ENCODE measurements around the gene NRN1L. TPM values are rescaled to one million over a fixed set of nuclear protein-coding genes. Genes with fewer than 3 reads are reported as not detected.

NRN1L gene
- total RNA-seq, 1 experiment from 2014 or later, result 1.1 TPM

GRCh38 chr16:67883146-67883871 lies 1.4 kb upstream of the NRN1L start:
- TF ChIP-seq CTCF (IDR thresholded peaks at IDR 0.05) (no peak), TCF7L2 (IDR thresholded peaks at IDR 0.05; ENCODE audit: low read depth, low read length) (no peak), REST (IDR thresholded peaks at IDR 0.05; ENCODE audit: insufficient read depth in 1 of 2, low read depth in 2 of 2, low read length in 1 of 2) (no peak)
- ChIA-PET CTCF (interaction anchor here (0.5 to 0.9 kb wide), 5 partner anchors 51 to 203 kb away, joined by 3 to 7 read pairs (median 3); no protein-coding TSS in a partner anchor), POLR2A (no interaction called here)
- intact Hi-C loops (cut with micrococcal nuclease; ENCODE audit: unreplicated experiment) (no loop called here), in situ Hi-C loops (cut with HindIII; ENCODE audit: low pct_unique_long_range_greater_than_20kb, low sequenced_read_pairs) (no loop called here)
- Histone ChIP-seq H3K4me3 (ENCODE audit: low read depth in 2 of 2, low read length in 2 of 2) (no peak overlapping the region), H3K36me3 (ENCODE audit: control insufficient read depth, insufficient read depth, low read length) (no peaks in the 10 kb centered on the region; the same call in 1 of the 2 replicates), H3K27ac (ENCODE audit: low read length) (no peak overlapping the region), H3K27me3 (ENCODE audit: control insufficient read depth, insufficient read depth, low read length) (no peaks in the 10 kb centered on the region), H3K4me1 (ENCODE audit: control insufficient read depth, insufficient read depth, low read length) (no peaks in the 10 kb centered on the region), H3K9me3 (ENCODE audit: control insufficient read depth, insufficient read depth, low read depth, low read length) (no peaks in the 10 kb centered on the region)
- DNase-seq (ENCODE audit: low read depth, low spot score) (no peak), ATAC-seq (peak; percentile 31; the same call in 1 of the 2 replicates)
- BruUV-seq (replicated peaks), result no TSS peak

GRCh38 chr16:67883872-67884261 lies 818 bp upstream of the NRN1L start:
- H3K36me3 ChIP-seq (ENCODE audit: control insufficient read depth, insufficient read depth, low read length), result no peaks in the 10 kb centered on the region; the same call in 1 of the 2 replicates
- no peaks in the 10 kb centered on the region for H3K9me3 ChIP-seq (ENCODE audit: control insufficient read depth, insufficient read depth, low read depth, low read length)
- in situ Hi-C loops (cut with HindIII; ENCODE audit: low pct_unique_long_range_greater_than_20kb, low sequenced_read_pairs) (no loop called here), intact Hi-C loops (cut with micrococcal nuclease; ENCODE audit: unreplicated experiment) (no loop called here)
- H3K27ac ChIP-seq (ENCODE audit: low read length), result no peak overlapping the region
- DNase-seq (ENCODE audit: low read depth, low spot score), result no peak
- POLR2A ChIA-PET, result no interaction called here
- H3K4me3 ChIP-seq (ENCODE audit: low read depth in 2 of 2, low read length in 2 of 2), result no peak overlapping the region
- CTCF ChIA-PET, result interaction anchor here (0.6 to 0.9 kb wide), 3 partner anchors 50 to 69 kb away, joined by 3 to 5 read pairs (median 3); no protein-coding TSS in a partner anchor
- no peaks in the 10 kb centered on the region for H3K27me3 ChIP-seq (ENCODE audit: control insufficient read depth, insufficient read depth, low read length)
- TF ChIP-seq SIN3A (IDR thresholded peaks at IDR 0.05; ENCODE audit: borderline replicate concordance, insufficient read depth, low read depth, low read length), result no peak
- no peak for TF ChIP-seq POLR2AphosphoS5 (IDR thresholded peaks at IDR 0.05; ENCODE audit: low read depth, low read length)
- TF ChIP-seq TCF7L2 (IDR thresholded peaks at IDR 0.05; ENCODE audit: low read depth, low read length), result no peak
- TF ChIP-seq REST (IDR thresholded peaks at IDR 0.05; ENCODE audit: insufficient read depth in 1 of 2, low read depth in 2 of 2, low read length in 1 of 2), result no peak
- peak; percentile 91 for TF ChIP-seq CTCF (IDR thresholded peaks at IDR 0.05)
- BruUV-seq (replicated peaks), result no TSS peak
- ATAC-seq, result peak; percentile 85
- H3K4me1 ChIP-seq (ENCODE audit: control insufficient read depth, insufficient read depth, low read length), result no peaks in the 10 kb centered on the region

Data from Panc1 (cell line).